ENCODE results near the gene CFAP77.

GRCh38 chr9:132531710-132532570, 121.9 kb downstream of the CFAP77 start:
- TF ChIP-seq CTCF (IDR thresholded peaks at IDR 0.05; ENCODE audit: insufficient read depth, low read length) (no peak), REST (IDR thresholded peaks at IDR 0.05; ENCODE audit: insufficient replicate concordance, low read depth) (no peak), POLR2AphosphoS5 (IDR thresholded peaks at IDR 0.05; ENCODE audit: low read depth) (no peak)
